GM19099 (cell line): Measurements from ENCODE around the gene SEMA7A.

Experiments
- POLR2A ChIP-seq: IDR thresholded peaks from 3 replicates; pipeline ENCODE4 v1.6.1; 2011; ENCODE audit warnings: low read depth; ENCODE audit not compliant: insufficient read length; ENCODE audit errors: extremely low read depth

Gene SEMA7A

DNA sequence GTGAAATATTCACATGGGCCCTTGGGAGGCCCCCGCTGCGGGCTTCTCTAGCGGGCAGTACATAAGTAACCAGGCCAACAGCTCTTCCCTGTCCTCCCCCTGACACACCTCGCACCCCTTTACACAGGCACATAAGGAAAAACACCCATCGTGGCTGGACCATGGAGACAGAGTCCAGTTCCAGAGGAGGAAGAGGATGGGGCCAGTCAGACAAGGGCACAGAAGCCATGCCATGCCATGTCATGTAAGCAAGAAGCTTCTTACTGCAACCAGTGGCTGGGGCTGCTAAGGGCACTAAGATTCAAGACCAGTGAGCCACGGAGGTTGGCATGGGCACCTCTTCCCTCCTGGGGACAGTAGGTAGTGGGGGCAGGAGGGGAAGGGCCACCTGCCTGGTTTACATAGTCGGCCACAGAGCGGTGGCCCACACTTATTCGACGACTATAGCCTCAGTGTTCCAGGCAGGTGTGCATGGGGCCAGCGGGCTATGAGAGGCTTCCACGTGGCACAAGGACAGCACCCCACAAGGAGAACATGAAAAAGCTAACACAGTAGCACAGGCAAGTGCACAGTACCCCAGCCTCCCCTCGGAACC lies 60.6 kb downstream of the SEMA7A start:
- TF ChIP-seq POLR2A: no peak

GRCh38 chr15:74370471-74370870 lies 63.3 kb downstream of the SEMA7A start:
- TF ChIP-seq POLR2A: no peak

DNA sequence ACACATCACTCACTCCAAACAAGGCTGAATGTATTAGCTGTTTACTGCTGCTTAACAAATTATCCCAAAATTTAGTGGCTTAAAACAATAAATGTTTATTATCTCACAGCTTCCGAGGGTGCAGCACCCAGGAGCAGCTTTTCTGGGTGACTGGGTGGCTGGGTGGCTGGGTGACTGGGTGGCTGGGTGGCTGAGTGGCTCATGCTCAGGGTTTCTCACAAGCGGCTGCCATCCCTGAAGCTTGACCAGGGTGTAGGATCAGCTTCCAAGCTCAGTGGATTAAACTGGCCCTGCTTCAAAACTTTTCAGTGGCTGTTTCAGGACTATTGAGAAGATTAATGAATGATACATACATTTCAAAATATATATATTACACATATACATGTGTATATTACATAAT lies 64.0 kb downstream of the SEMA7A start:
- TF ChIP-seq POLR2A: no peak

DNA sequence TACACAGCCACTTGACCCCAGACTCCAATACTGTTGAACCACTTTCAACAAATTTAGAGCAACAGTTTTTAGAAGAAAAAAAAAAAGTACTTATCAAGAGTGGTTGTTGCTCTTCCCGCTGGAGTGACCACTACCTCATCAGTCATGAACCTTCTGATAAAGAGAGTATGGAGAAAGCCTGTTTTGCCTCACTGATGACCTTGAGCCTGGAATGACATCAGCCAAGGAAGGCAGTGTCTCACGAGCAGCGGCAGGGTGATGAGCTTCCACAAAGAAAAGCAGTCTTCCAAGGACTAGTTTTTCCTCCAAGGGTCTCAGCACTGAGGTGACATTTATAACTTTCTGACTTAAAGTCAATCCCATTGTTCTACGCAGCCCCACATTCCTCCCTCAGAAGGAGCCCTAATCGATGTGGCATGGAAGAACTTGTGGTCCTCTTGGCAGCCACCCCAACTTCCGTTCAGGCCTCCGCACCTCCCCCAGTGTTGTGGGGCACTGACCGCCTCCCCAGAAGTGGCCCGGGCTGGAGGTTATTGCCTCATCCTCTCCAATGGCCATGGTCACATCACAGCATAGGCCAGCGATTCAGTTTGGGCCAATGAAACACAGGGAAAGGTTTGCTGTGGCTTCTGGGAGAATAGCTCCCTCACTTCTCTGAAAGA lies 64.5 kb downstream of the SEMA7A start:
- TF ChIP-seq POLR2A: no peak

DNA sequence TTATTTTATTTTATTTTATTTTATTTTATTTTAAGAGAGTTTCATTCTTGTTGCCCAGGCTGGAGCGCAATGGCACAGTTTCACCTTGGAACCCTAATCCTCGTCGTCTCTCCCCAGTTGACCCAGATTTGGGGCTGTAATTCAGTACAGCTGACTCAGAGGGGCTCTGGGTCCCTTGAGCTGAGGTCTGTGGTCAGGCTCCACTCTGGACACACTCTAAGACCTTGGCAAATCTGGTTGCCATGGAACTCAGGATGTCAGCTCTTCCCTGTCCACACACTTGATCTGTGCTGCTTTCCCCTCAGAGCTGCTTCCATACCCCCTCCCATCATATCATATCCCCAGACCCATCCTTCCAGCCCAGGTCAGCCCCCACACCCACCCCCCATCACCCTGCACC lies 65.6 kb downstream of the SEMA7A start:
- no peak for TF ChIP-seq POLR2A

DNA sequence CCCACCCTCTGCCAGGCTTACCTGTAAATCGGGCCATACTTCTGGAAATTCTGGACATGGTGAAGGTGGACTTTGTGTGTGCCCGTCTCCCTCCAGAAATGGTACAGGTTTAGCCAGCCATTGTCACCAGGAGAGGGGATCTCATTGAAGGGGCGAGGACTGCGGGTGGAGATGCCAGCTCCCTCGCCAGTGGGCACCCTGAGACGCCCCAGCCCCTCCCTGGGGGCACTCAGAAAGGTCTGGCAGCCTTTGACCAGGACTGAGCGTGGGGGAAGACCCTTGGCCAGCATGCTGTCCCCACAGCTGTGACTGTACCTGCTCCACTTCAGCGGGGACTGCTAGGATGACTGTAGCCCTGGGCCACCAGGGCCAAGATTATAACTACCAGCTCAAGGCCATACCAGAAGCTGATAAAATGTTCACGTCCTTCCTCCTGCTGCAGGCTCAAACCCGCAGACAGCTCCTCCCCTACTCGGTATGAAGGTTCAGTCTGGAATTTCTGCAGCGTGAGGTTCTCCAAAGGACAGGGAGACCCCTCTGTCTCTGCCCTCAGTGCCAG lies 66.4 kb downstream of the SEMA7A start, which contains the start of gene CYP11A1:
Gene CYP11A1 (minus strand): TSS at position 351 of the 559 bp plus-strand sequence. CDS start 61 bp downstream, at position 290.
- no peak for TF ChIP-seq POLR2A

DNA sequence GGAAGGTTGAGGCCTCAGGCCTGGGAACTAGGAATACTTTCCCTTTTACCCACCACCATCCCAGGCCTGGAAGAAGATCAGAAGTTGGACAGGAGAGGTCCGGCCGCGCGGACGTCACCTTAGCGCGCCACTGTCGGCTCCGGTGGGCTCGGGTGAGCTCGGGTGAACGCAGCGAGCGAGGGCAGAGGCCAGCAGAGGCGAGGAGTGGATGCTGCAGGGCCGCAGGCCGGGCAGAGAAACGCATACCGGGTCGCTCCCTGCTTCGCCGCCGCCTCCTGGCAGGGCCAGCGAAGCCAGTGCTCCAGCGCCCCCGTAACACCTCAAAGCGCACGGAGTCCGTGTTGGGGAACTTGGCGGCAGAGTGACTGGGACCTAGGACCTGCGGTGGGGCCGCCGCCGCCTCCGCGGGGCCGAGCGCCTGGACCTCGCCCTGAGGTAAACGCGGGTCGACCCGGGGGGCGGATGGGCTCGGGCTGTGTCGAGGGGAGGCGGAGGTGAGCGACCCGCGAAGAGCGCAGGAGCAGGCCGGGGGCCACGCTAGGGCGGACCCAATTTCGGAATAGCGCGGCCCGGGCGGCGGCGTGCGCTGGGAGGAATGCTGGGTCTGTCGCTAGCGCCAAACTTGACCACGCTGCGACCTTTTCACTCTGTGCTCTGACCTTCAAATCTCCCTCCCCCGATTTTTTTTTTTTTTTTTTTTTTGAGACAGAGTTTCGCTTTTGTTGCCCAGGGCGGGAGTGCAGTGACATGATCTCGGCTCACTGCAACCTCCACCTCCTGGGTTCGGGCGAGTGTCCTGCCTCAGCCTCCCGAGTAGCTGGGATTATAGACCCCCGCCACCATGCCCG lies 67.9 kb downstream of the SEMA7A start:
- TF ChIP-seq POLR2A: no peak

- no peak for TF ChIP-seq POLR2A
These were observed 68.7 kb downstream of the SEMA7A start for GRCh38 chr15:74364936-74365597.

DNA sequence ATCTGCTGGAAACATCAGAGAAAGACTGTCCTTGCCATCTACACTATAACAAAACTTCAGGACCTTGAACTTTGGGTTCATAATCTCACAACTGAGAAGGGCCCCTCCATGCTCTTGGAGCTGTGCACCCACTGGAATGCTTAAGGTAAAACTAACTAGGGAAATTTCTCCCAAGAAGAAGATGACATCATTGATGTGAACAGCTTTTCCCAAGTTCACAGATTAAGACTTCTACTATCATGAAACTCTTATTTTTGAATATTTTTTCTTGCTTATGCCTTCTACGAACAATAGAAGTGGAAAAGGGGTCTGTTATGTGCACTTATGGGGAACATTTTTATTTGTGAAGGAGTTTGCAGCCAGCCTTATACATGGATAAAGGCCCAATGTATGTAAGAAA lies 71.3 kb downstream of the SEMA7A start:
- no peak for TF ChIP-seq POLR2A
